GM08714 (cell line): ENCODE measurements around the gene MACF1.
"Not testable (repeated sequence)": the region's sequence is repeated elsewhere in the genome, so short reads cannot be mapped to it uniquely, and the experiment has no call there.

ENCODE experiments used
- H3K4me3 ChIP-seq: fragments of 200-500 bp; sonication (Bioruptor generic); 2 replicates; pipeline ENCODE4 v1.5.1; 2014; ENCODE audit warnings: mild to moderate bottlenecking, low read length, inconsistent platforms
- ZNF274 ChIP-seq: IDR thresholded peaks from 2 replicates; pipeline ENCODE4 v1.6.1; 2012; ENCODE audit warnings: mild to moderate bottlenecking, low read depth, low read length

MACF1 gene

DNA sequence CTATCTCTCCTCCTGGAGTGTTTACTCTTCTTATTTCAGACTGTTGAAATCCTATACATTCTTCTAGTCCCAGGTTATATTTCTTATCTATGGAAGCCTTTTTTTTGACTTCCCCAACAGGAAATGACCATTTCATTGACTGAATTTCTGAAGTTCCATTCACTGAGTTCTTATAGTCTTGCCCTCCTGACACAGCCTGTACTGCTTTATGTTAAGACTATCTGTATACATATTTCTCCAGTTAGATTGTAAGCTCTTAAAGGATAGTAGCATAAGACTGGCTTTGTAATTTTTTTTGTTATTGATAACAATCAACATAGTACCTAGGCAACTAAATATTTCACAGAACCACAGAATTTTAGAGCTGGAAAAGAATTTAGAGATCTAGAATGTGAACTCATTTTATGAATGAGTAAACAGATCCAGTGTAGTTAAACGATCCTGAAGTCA, 14.9 kb upstream of the MACF1 start:
- no peak overlapping the region for H3K4me3 ChIP-seq
- TF ChIP-seq ZNF274 = no peak

DNA sequence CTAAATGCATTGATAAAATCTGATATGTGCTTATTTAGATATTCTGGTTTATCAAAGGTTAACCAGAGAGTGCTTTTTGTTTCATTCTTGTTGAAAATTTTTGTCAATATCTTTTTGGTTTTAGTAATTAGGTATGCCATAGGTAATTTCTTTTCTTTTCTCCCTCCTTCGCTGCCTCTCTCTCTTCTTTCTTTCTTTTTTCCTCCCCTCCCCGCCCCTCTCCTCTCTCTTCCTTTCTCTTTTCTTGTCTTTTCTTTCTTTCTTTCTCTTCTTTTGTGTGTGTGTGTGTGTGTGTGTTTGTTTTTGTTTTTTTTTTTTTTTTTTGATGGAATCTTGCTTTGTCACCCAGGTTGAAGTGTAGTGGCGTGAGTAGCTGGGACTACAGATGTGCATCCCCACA, 14.4 kb upstream of the MACF1 start:
- no peak for TF ChIP-seq ZNF274
- H3K4me3 ChIP-seq = no peak overlapping the region

DNA sequence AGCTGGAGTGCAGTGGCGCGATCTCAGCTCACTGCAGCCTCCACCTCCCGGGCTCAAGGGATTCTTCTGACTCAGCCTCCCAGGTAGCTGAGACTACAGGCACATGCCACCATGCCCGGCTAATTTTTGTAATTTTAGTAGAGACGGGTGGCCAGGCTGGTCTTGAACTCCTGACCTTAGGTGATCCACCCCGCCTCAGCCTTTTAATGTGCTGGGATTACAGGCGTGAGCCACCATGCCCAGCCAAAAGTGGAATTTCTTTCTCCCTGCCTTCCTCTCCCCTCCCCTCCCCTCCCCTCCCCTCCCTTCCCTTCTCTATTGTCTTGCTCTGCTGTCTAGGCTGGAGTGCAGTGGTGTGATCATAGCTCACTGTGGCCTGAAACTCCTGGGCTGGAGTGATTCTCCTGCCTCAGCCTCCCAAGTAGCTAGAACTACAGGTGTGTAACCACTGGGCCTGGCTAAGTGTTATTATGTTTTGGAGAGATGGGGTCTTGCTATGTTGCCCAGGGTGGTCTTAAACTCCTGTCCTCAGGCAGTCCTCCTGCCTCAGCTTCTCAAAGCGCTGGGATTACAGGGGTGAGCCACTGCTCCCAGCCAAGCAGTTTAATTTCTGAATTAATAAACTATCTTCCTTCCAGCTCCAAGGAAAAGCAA, 10.0 kb upstream of the MACF1 start:
- H3K4me3 ChIP-seq = no peak overlapping the region
- no peak for TF ChIP-seq ZNF274

DNA sequence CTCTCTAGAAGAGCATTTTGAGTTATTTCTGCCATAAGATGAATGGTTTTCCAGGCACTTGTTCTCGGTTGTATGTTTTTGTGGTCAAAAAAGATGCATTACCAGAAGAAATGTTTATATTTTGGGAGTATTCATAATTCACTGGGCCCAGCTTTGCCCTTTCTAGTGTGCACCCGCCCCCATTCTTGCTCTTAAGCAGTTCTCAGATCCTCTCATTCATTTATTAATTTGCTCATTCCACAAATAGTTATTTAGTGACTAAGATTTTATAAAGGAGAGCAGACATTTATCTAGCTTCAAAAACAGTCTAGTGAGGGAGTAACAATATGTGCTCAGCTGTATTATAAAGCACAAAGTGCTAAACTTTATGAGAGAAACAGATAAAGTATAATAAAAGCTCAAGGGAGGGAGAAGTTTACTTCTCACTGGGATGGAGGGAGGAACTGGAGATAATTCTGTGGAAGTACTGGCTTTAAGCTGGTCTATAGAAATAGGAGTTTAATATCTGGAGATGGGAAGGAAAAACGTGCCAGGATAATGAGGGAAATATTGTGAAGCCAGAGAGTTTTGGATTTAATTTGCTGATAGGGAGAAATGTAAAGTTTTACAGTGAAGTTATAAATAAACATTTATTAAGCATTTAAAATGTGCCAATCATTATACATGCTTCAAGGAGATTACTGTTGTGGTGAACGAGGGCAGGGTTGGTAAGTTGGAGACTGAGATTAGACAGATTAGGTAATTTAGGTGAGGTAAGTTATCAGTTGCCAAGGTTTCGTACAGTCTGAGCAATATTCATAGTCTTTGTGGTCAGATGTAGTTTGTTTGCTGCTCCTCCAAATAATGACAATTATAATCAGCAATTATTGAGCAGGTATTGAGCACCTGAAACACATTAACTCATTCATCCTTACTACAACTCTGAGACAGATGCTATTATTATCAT, 9.1 kb upstream of the MACF1 start:
- H3K4me3 ChIP-seq = no peak overlapping the region
- TF ChIP-seq ZNF274 = no peak

DNA sequence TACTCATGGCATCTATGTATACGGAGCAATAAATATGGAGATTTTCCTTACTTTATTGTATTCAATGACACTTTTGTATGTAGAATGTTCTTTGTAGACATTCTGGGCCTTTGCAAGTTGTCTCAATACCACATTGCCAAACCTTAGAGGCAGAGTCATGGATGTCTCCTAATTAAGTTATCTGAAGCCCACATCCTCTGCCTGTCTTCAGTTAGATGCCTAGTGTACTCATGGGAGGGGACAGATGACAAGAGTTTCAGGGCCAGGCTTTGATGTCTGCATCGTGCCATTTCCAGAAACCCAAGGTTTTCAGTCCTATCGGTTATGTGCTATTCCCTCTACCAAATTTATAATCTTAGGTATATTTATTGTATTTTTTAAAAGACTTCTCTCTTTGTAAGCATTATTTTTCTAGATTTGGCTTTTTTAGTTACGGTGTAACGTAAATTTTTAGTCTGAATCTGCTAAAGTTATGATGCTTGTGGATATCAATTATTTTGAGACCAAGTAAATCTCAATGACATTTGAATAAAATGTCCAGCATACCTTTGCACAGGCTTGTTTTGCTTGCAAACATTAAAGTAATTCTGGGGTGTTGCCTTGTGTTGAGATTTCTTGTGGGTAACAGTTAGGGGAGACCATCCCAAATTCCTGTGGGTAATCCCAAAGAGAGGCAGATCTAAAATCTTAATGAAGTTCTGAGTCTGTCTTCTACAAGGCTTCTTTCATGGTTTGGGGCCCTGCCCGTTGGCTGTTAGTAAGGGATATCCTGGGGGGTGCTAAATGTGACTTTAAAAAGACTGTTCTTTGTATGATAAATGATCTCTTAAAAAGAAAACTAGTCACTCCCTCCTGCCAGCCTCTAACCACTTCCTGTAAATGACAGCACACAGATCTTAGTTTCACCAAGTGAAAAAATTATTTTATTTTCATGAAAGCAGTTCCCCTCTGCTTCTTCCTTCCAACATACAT, 8.0 kb upstream of the MACF1 start:
- peak overlapping the region; percentile 45; the same call in 1 of the 2 replicates for H3K4me3 ChIP-seq
- TF ChIP-seq ZNF274 = no peak

DNA sequence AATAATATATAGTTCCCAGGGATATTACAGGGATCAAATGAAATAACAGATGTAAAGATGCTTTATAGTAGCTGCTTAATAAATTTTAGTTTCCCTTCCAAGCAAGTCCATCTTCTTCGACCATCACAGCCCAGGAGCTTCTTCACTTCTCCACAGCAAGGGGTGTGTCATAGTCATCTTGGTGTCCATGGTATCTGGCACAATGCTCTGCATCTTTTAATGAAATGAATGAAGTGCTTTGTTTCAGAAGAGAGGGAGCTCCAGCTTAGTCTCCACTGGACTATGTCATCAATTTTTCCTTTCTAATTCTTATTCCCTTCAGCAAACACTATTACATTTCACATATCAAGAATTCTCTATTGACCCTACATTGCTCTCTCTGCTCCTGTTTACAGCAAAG, 4.9 kb upstream of the MACF1 start:
- TF ChIP-seq ZNF274 = no peak

DNA sequence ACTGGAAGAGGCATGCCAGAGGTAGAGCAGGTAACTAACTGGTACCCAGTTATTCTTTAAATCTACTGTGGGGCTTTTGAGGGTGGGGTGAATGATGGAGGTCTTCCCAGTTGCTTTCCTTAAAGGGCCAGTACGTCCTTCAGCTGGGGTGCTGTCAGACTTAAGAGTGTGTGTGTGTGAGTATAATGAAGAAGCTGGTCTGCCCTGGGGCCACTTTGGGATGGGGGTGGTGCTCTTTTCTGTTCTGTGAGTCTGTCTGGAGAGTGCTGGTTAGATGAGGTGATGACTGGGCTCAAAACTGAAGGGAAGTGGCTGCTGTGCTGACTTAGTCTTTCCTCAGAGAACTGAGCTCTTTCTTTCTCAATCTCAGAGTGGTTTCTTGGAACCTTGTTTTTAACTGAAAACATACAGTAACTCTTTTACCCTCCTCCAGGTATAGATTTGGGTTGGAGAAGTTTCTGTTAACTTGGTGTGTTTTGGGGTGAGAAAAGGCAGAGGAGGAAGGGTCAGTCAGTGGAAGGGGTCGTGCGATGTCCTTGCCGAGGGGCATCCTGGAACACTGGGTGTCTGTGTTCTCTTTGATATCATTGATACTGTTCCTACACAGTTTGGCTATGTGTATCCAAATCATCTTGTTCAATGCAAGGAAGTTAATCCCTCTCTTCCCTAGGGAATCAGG, 746 bp downstream of the MACF1 start:
- peak overlapping the region; percentile 91 for H3K4me3 ChIP-seq

More for the DNA sequence above, 4.9 kb upstream of the MACF1 start:
- no peak overlapping the region for H3K4me3 ChIP-seq

DNA sequence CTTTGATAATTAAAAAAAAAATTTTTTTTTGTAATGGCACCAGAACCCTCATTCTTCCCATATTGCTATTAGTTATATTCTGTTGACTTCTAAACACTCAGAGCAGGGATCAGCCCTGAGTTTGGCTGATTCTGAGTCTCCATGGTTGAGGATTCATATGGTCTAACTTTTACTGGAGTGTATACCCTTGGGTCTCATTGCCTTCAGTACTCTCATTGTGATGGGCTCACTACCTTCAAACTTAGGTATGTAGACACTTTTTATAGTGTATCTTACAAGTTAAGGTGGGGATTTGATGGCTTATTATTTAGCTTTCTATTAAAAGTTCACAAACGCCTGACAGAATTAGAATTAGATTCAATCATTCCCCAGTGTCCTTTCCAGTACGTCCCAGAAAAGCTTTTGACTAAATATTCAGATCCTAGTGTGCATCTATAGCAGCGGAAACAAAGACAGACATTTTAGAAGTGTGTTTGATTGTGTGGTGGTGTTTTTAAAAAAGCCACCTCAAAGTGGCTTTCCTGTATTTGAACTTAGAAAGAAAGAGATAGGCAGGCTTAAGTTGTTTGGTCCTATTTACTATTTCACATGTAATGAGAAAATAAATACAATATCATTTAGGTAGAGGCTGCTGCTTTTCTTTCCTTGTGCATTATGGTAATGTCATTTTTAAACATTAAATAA, 1.4 kb downstream of the MACF1 start:
- H3K4me3 ChIP-seq = peak overlapping the region; percentile 91
- TF ChIP-seq ZNF274 = no peak

More for the DNA sequence above, 746 bp downstream of the MACF1 start:
- no peak for TF ChIP-seq ZNF274

DNA sequence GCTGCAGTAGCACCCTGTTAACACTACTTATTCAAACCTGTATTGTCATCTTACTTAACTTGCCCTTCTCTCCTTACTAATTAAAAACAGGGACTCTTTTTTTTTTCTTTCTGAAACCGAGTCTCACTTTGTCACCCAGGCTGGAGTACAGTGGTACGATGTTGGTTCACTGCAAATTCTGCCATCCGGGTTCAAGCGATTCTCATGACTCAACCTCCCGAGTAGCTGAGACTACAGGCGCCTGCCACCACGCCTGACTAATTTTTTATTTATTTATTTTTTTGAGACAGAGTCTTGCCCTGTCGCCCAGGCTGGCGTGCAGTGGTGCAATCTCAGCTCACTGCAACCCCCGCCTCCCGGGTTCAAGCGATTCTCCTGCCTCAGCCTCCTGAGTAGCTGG, 3.9 kb downstream of the MACF1 start:
- not testable (repeated sequence) for H3K4me3 ChIP-seq

DNA sequence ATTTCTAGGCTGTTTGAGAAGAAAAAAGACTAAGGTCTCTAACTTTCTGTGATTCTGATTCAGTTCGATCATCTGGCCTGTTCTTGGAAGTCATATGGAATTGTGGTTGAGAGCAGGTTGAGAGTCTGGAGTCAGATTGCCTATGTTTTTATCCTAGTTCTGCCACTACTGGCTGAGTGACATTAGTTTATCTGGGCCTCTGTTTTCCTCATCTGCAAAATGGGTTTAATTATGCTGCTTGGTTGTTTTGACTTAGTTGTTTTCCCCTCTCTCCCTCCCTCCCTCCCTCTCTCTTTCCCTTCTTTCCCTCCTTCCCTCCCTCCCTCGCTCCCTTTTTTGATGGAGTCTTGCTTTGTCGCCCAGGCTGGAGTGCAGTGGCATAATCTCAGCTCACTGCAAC, 6.2 kb downstream of the MACF1 start:
- no peak for TF ChIP-seq ZNF274

DNA sequence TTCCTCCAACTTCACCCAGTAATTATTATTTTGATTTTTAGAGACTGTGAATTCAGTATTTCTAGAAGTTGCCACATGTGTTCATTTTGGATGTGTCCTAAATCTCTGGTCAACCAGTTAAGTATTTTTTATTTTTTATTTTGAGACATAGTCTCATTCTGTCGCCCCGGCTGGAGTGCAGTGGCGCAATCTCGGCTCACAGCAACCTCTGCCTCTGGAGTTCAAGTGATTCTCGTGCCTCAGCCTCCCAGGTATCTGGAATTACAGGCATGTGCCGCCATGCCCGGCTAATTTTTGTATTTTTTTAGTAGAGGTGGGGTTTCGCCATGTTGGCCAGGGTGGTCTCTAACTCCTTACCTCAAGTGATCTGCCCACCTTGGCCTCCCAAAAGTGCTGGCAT, 8.0 kb downstream of the MACF1 start:
- TF ChIP-seq ZNF274 = no peak
- H3K4me3 ChIP-seq = no peak overlapping the region

More for the DNA sequence above, 6.2 kb downstream of the MACF1 start:
- no peak overlapping the region for H3K4me3 ChIP-seq

DNA sequence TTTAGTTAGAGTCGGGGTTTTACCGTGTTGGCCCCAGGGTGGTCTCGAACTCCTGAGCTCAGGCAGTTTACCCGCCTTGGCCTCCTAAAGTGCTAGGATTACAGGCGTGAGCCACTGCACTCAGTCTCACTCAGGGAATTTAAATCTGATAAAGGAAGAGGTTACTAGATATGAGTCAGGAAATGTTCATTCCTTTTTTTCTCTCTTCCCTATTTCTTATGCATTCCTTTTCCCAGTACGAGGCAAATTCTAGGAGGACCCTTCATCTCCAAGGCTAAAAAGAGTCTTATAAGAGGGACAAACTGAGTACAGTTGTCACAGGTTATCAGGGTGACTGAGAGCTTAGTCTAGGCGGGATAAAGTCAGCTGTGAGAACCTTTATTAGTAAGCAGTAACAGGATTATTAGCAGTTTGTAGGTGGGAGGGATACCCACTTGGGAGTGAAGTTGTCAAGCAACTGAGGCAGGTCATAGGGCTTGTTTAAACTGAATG, 9.1 kb downstream of the MACF1 start:
- no peak for TF ChIP-seq ZNF274
- no peak overlapping the region for H3K4me3 ChIP-seq
